ENCODE data around the gene RGS19.

The RGS19 gene

GRCh38 chr20:64047046-64047389, 32.3 kb downstream of the RGS19 start:
- DNase-seq = no peak

- no peak for DNase-seq
These were observed 33.8 kb downstream of the RGS19 start for GRCh38 chr20:64045346-64046011.

GRCh38 chr20:64044484-64045247, 34.7 kb downstream of the RGS19 start:
- DNase-seq = no peak

- DNase-seq = no peak
These were observed 35.5 kb downstream of the RGS19 start for GRCh38 chr20:64043768-64044167.

- DNase-seq = no peak
These were observed 37.1 kb downstream of the RGS19 start for GRCh38 chr20:64042054-64042781.

GRCh38 chr20:64041781-64042053, 37.6 kb downstream of the RGS19 start:
- no peak for DNase-seq

- DNase-seq = no peak
These were observed 38.1 kb downstream of the RGS19 start for GRCh38 chr20:64041040-64041780.

GRCh38 chr20:64040231-64041039, 38.9 kb downstream of the RGS19 start:
- DNase-seq = no peak

GRCh38 chr20:64039293-64040160, 39.8 kb downstream of the RGS19 start:
- no peak for DNase-seq

GRCh38 chr20:64038565-64039292, 40.6 kb downstream of the RGS19 start:
- DNase-seq = peak; percentile 79

- DNase-seq = no peak
These were observed 41.1 kb downstream of the RGS19 start for GRCh38 chr20:64038224-64038564.

GRCh38 chr20:64037498-64038213, 41.7 kb downstream of the RGS19 start:
- DNase-seq = no peak

GRCh38 chr20:64037199-64037497, 42.2 kb downstream of the RGS19 start:
- no peak for DNase-seq

GRCh38 chr20:64036346-64037198, 42.7 kb downstream of the RGS19 start:
- DNase-seq = no peak

- DNase-seq = no peak
These were observed 43.4 kb downstream of the RGS19 start, which contains the start of gene C20orf204 for GRCh38 chr20:64035933-64036345. C20orf204 (plus strand) TSS chr20:64036182; CDS start chr20:64036324, 142 bp downstream.

- DNase-seq = peak; percentile 44
These were observed 44.0 kb downstream of the RGS19 start for GRCh38 chr20:64035066-64035932.

- no peak for DNase-seq
These were observed 45.3 kb downstream of the RGS19 start for GRCh38 chr20:64033981-64034493.
